Sigmoid colon (tissue), 4 donors: ENCODE data around the gene PFDN6.

ENCODE experiments used
- POLR2A ChIP-seq, 2 donors: fragments of 450-650 bp; IDR thresholded peaks; one replicate each; pipeline ENCODE4 v1.6.1; 2016; ENCODE audit warnings: antibody characterized with exemption in 2 of 2, mild to moderate bottlenecking in 2 of 2, moderate library complexity in 2 of 2
- POLR2AphosphoS5 ChIP-seq, 4 donors: sonication (generic); formaldehyde crosslinking; IDR thresholded peaks; one replicate each; pipeline ENCODE4 v1.6.1; 2017; ENCODE audit warnings: antibody characterized with exemption in 4 of 4
- TF ChIP-seq, protein P1 (sequence below), 4 experiments: fragments of 450-650 bp in 3 of 4; fragments of 200-600 bp in 1 of 4; IDR thresholded peaks; one replicate each; pipeline ENCODE4 v1.5.1; 2016 to 2019; ENCODE audit warnings: antibody characterized with exemption in 4 of 4, mild to moderate bottlenecking in 3 of 4, moderate library complexity in 2 of 4

DNA sequence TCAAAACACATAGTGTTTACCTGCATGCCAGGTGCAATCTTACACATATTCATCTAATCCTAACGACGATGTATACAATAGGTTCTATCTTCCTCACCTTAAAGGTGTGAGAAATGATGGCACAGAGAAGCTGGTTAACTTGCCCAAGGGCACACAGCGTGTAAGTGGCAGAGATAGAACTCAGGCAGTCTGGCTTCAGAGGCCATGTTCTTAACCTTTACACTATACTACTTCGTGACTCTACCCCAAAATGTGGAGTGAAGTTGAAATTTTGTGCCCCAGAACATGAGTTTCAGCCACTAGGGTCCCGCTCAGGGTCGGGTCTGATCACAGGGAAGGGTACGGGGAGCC lies 18.3 kb upstream of the PFDN6 start:
- TF ChIP-seq, protein P1, sequence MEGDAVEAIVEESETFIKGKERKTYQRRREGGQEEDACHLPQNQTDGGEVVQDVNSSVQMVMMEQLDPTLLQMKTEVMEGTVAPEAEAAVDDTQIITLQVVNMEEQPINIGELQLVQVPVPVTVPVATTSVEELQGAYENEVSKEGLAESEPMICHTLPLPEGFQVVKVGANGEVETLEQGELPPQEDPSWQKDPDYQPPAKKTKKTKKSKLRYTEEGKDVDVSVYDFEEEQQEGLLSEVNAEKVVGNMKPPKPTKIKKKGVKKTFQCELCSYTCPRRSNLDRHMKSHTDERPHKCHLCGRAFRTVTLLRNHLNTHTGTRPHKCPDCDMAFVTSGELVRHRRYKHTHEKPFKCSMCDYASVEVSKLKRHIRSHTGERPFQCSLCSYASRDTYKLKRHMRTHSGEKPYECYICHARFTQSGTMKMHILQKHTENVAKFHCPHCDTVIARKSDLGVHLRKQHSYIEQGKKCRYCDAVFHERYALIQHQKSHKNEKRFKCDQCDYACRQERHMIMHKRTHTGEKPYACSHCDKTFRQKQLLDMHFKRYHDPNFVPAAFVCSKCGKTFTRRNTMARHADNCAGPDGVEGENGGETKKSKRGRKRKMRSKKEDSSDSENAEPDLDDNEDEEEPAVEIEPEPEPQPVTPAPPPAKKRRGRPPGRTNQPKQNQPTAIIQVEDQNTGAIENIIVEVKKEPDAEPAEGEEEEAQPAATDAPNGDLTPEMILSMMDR (IDR thresholded peaks at IDR 0.05) = no peak
- TF ChIP-seq POLR2A (IDR thresholded peaks at IDR 0.05) (no peak), POLR2AphosphoS5 (IDR thresholded peaks at IDR 0.05) (no peak)
